Left ventricle myocardium inferior (tissue), 1 donor: ENCODE results near the gene SSBP3. TPM values are rescaled to one million over a fixed set of nuclear protein-coding genes. Genes with fewer than 3 reads are reported as not detected.

Experiments
- DNase-seq: peaks from one replicate; pipeline ENCODE4 v3.0.0-alpha.2; 2020
- H3K27ac ChIP-seq: fragments of 200-600 bp; replicated peaks from 2 replicates; pipeline ENCODE4 v1.8.0; 2021
- H3K27me3 ChIP-seq: fragments of 200-600 bp; 2 replicates; pipeline ENCODE4 v1.8.0; 2021; ENCODE audit warnings: low read depth
- H3K36me3 ChIP-seq: fragments of 200-600 bp; 2 replicates; pipeline ENCODE4 v1.8.0; 2021
- H3K4me1 ChIP-seq: fragments of 200-600 bp; 2 replicates; pipeline ENCODE4 v1.8.0; 2021
- H3K4me3 ChIP-seq: fragments of 200-600 bp; 2 replicates; pipeline ENCODE4 v1.8.0; 2021; ENCODE audit warnings: mild to moderate bottlenecking, moderate library complexity
- H3K9me3 ChIP-seq: fragments of 200-600 bp; replicated peaks from 2 replicates; pipeline ENCODE4 v1.8.0; 2021
- intact Hi-C: fragments of 100-400 bp; cut with micrococcal nuclease; formaldehyde crosslinking; loops from one replicate; pipeline ENCODE4 v1.11.0; 2022
- total RNA-seq: library from RNA; stranded (reverse); fragmentation: NEBNext Ultra II Directional; extraction: Animal tissue kit (Norgen Biotek cat#: 25700); gene quantifications from one replicate; pipeline ENCODE4 v1.2.1, GENCODE V29; 2021
- TF ChIP-seq, protein P1 (sequence below): fragments of 200-600 bp; IDR thresholded peaks from 2 replicates; pipeline ENCODE4 v1.8.0; 2021; ENCODE audit warnings: antibody characterized with exemption, mild to moderate bottlenecking, borderline replicate concordance
- donor health status: DM: no; HTN: yes; CAD: no; lungs with severe emphysema.

The SSBP3 gene
- total RNA-seq, 1 donor from 2014 or later: 57.7 TPM

DNA sequence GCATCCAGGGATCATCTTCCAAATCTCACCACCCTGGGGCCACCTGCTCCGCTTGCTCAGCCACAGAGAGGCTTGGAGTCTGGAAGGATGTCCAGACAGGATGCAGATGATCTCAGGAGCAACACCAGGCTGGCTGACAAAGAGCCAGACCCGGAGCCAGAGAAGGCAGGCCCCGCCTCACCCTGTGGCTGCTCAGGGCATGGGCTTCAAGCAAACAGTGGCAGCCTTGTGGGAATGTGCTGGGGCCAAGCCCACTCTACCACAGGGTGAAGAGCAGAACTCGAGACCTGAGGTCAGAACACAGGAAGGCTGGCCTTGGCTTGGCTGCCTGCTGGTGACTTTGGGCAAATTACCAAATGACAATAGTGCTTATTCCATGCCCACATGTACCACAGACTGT lies 160.7 kb downstream of the SSBP3 start:
- peaks cover 33% of the 10 kb centered on the region for H3K36me3 ChIP-seq

DNA sequence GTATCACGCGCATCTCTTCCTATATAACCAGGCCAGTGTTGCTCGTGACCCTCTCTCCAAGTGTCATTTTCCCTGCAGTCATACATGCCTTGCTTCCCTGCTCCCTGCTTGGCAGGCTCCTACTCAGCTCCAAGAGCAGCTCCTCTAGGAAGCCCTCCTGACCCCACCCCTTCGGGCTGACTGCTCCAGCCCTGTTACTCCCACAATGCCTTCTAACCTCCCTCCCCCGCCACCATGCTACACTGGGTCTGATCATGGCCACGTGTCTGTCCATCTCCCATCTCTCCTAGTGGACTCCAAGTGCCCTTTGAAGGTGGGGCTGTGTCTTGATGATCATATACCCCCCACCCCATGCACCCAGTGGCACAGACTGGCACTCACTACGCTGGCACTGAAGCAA lies 161.5 kb downstream of the SSBP3 start:
- intact Hi-C loops: no loop called here
- no peak for DNase-seq

More for the DNA sequence above, 160.7 kb downstream of the SSBP3 start:
- no peak overlapping the region for H3K27ac ChIP-seq
- no peaks in the 10 kb centered on the region for H3K27me3 ChIP-seq
- intact Hi-C loops: no loop called here
- peaks cover 44% of the 10 kb centered on the region for H3K4me1 ChIP-seq
- H3K9me3 ChIP-seq: no peaks in the 10 kb centered on the region
- TF ChIP-seq, protein P1, sequence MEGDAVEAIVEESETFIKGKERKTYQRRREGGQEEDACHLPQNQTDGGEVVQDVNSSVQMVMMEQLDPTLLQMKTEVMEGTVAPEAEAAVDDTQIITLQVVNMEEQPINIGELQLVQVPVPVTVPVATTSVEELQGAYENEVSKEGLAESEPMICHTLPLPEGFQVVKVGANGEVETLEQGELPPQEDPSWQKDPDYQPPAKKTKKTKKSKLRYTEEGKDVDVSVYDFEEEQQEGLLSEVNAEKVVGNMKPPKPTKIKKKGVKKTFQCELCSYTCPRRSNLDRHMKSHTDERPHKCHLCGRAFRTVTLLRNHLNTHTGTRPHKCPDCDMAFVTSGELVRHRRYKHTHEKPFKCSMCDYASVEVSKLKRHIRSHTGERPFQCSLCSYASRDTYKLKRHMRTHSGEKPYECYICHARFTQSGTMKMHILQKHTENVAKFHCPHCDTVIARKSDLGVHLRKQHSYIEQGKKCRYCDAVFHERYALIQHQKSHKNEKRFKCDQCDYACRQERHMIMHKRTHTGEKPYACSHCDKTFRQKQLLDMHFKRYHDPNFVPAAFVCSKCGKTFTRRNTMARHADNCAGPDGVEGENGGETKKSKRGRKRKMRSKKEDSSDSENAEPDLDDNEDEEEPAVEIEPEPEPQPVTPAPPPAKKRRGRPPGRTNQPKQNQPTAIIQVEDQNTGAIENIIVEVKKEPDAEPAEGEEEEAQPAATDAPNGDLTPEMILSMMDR: no peak
- no peak for DNase-seq
- H3K4me3 ChIP-seq: no peak overlapping the region

DNA sequence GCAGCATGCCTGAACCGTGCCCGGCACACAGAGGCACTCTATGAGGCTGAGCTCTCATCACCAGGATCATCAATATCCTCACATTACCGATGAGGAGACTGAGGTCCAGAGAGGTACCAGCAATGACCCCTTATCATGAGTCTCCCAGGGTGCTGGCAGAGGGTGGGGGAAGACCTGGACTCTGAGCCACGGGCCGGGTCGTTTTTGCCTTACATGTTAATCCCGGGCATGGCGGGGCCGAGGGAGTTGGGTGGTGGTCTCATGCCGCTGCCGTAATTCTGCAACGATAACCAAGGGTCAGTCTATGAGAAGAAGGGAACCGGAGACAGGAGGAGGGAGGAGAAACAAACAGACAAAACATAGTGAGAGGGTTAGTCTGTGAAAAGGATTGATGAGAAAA lies 163.2 kb downstream of the SSBP3 start:
- no peak for DNase-seq
- no peaks in the 10 kb centered on the region for H3K27me3 ChIP-seq
- H3K4me1 ChIP-seq: peaks cover 31% of the 10 kb centered on the region
- no peak overlapping the region for H3K27ac ChIP-seq
- H3K9me3 ChIP-seq: no peaks in the 10 kb centered on the region
- TF ChIP-seq, protein P1: no peak
- intact Hi-C loops: no loop called here
- H3K4me3 ChIP-seq: no peak overlapping the region
- H3K36me3 ChIP-seq: peaks cover 50% of the 10 kb centered on the region

More for the DNA sequence above, 161.5 kb downstream of the SSBP3 start:
- no peak overlapping the region for H3K27ac ChIP-seq
- H3K4me1 ChIP-seq: peaks cover 37% of the 10 kb centered on the region
- TF ChIP-seq, protein P1: no peak
- no peak overlapping the region for H3K4me3 ChIP-seq
- no peaks in the 10 kb centered on the region for H3K27me3 ChIP-seq
- H3K9me3 ChIP-seq: no peaks in the 10 kb centered on the region
- H3K36me3 ChIP-seq: peaks cover 34% of the 10 kb centered on the region

DNA sequence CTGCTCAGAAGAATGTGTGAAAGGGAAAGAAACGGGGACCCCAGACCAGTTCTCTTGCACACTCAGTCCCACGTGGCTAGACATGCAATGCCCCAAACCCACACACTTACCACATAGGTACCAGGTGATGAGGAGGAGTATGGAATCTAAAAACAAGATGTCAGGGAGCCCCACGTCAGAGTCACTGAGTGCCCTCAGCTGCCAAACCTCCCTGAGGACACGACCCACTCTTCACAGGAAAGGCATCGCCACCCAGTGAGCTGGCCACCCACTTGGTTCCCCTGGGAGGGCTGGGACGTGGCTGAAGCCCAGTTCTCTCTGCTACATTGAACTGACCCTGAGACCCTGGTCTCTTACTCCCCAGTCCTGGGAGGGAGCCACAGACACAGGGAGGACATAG lies 164.8 kb downstream of the SSBP3 start:
- no peak for DNase-seq
- no peak overlapping the region for H3K27ac ChIP-seq
- H3K27me3 ChIP-seq: no peaks in the 10 kb centered on the region
- H3K4me3 ChIP-seq: no peak overlapping the region
- H3K4me1 ChIP-seq: peaks cover 15% of the 10 kb centered on the region
- no peaks in the 10 kb centered on the region for H3K9me3 ChIP-seq
- intact Hi-C loops: no loop called here
- H3K36me3 ChIP-seq: peaks cover 65% of the 10 kb centered on the region
- TF ChIP-seq, protein P1: no peak

DNA sequence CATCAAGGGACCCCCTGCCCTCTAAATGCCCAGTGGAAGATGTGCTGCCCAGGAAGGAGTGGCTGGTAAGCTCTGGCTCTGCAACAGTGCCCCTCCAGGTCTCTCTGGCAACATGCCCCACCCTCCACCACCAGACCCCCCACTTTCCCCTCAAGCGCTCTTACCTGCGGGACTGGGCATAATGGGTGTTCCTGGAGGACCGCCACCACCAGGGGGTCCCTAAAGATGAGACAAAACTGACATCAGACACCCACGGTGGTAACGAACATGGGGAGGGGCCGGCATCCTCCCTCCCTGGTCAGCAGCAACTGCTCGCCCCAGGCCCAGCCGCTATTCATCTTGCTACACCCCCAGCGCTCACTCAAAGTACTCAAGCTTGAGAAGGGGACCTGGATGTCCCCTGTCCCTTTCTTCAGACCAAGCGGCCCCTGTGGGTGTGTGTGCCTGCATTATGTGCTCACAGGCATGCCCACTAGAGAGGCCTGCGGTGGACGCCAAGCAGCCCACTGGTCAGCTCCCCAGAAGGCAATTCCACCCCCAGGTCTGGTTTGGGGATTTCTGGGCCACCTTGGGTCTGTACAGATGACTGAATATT lies 165.4 kb downstream of the SSBP3 start:
- no peaks in the 10 kb centered on the region for H3K27me3 ChIP-seq
- H3K9me3 ChIP-seq: no peaks in the 10 kb centered on the region
- intact Hi-C loops: no loop called here
- H3K4me3 ChIP-seq: no peak overlapping the region
- peaks cover 10% of the 10 kb centered on the region for H3K4me1 ChIP-seq
- peaks cover 69% of the 10 kb centered on the region for H3K36me3 ChIP-seq
- TF ChIP-seq, protein P1: no peak
- no peak for DNase-seq
- no peak overlapping the region for H3K27ac ChIP-seq
